HG03039 (cell line): ENCODE results near the gene DEFB123.
"Not testable (repeated sequence)": the region's sequence is repeated elsewhere in the genome, so short reads cannot be mapped to it uniquely, and the experiment has no call there.

Source experiments
- ATAC-seq: cut with Tn5 transposase; IDR thresholded peaks from one replicate; pipeline ENCODE4 v1.9.1; 2021; ENCODE audit warnings: mild to moderate bottlenecking, moderate library complexity; ENCODE audit not compliant: unreplicated experiment

Gene DEFB123

DNA sequence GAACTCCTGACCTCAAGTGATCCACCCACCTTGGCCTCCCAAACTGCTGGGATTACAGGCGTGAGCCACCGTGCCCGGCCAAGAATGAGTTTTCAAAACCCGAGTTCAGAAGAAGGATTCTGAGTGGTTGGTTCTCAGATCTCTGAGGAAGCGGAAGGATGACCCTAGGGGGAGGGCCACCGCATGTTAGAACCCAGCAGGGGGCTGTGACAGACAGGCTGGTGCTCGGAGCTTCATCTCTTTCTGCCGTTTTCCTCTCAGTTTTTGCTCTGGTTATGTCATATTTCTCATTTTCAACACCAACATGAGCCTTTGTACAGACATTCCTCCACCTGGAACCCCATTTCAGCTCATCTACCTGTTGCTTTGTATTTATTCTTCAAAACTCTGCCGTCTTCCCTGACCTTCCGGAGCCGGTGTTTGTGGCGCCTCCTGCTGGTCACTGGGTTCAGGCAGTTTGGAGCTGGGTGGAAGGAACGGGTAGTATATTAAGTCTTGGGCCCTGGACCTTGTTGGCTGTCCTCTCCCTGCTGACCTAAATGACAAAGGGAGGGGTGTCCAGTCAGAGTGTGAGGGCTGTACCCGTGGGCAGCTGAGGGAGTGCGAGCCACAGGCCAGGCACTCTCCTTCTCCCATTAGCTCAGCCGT is at the start of gene DEFB123:
DEFB123 (plus strand) TSS at position 621 of the 648 bp plus-strand sequence. CDS start 67 bp downstream, outside the sequence.
- no peak for ATAC-seq

GRCh38 chr20:31392836-31393235 is 47.6 kb upstream of the DEFB123 start:
- no peak for ATAC-seq

DNA sequence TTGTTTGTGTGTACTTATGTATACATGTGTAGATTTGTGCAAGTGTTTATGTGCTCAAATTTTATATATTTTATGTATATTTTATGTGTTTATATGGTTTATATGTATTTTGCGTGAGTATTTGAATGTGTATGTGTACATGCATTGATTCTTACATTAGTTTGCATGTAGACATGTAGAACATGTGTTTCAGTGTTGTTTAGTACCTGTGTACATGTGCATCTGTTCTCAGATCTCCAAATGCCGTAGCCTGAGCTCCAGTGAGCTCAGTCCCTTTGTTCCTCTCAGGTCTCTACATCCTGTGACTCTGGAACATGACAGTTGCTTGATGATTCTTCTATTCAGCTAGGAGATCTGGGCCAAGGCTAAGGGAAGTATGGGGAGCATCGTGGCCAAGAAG is 45.5 kb upstream of the DEFB123 start:
- no peak for ATAC-seq

DNA sequence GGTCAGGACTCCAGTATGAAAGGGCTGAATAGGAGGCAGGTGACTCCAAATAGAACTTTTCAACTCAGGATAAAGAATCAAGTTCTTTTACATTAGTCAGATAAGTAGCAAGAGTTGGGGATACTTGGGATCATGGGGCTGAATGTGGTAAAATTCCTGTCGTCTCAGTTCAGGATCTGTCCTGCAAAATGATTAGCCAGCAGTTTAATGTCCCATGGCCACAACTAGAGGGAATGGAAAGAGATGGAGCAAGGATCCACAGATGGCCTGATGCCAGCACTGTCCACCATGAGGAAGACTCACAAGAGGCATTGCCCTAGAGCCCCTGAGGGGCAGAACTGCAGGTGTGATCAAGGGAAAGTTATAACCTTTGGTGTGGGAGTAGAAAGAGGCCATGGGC is 36.5 kb upstream of the DEFB123 start:
- no peak for ATAC-seq

DNA sequence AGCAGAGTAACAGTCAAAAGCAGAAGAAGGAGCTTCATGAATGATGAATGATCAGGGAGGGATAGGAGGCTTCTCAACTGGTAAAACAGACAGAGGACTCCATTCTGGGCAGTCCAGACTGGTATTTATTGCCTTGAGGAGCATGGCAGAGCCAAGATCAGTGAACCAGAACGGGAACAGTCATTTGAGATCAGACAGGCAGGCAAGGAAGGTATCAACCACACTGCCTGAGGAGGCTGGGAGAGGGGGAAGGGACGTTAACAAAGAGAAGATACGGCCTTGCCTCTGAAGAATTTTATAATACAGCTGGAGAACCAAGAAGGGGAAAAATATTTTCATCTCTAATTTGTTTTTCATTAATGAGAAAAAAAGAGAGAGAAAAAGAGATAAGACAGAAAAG is 34.3 kb upstream of the DEFB123 start, which contains the start of gene DEFB121:
DEFB121 (minus strand) TSS at position 101 of the 400 bp plus-strand sequence; CDS start at position 38, 63 bp downstream.
- ATAC-seq, result no peak

- no peak for ATAC-seq
These were observed 30.4 kb upstream of the DEFB123 start for GRCh38 chr20:31410011-31410410.

DNA sequence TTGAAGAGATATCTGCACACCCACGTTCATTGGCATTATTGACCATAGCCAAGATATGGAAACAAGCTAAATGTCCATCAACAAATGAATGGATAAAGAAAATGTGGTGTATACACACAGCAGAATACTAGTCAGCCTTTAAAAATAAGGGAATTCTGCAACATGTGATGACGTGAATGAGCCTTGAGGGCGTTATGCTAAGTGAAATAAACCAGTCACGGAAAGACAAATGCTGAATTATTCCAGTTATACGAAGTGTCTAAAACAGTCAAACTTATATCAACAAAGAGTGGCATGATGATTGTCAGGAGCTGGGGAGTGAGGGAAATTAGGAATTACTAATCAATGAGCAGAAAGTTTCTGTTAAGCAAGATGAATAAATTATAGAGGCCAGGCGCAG is 26.1 kb upstream of the DEFB123 start:
- ATAC-seq, result no peak

DNA sequence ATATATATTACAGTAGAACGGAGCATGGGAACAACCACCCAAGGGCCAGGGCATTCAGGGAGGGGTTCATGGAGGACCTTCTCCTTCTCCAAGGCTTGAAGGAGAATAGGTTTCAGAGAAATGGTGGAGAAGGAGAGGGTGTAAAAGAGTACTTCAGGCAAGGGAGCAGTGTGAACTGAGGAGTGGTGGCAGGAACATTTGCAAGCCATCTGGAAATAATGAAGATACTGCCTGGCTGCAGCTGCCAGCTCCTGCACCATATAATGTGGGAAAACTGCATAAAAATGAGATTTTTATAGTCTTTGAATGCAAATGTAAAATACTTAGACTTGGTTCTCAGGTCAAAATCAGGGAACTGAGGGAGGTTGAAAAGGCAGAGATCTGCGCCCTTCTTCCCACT is 24.8 kb upstream of the DEFB123 start:
- ATAC-seq, result no peak

DNA sequence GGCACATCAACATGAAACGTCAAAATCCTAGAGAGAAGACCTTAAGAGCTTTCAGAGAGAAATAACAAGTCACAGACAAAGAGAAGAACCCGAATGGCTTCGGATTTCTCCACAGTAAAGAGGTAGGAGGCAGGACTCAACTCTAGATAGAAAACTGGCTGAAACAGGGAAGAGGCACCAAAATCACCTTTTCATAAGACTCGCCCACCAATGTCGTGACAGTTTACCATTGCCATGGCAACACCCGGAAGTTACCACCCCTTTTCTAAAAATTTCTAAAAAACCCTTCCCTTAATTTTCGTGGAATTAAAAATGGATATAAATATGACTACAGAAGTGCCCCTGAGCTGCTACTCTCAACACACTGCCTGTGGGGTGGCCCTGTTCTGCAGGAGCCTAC is 22.1 kb upstream of the DEFB123 start:
- no peak for ATAC-seq

GRCh38 chr20:31425797-31426196 is 14.6 kb upstream of the DEFB123 start:
- ATAC-seq, result no peak

DNA sequence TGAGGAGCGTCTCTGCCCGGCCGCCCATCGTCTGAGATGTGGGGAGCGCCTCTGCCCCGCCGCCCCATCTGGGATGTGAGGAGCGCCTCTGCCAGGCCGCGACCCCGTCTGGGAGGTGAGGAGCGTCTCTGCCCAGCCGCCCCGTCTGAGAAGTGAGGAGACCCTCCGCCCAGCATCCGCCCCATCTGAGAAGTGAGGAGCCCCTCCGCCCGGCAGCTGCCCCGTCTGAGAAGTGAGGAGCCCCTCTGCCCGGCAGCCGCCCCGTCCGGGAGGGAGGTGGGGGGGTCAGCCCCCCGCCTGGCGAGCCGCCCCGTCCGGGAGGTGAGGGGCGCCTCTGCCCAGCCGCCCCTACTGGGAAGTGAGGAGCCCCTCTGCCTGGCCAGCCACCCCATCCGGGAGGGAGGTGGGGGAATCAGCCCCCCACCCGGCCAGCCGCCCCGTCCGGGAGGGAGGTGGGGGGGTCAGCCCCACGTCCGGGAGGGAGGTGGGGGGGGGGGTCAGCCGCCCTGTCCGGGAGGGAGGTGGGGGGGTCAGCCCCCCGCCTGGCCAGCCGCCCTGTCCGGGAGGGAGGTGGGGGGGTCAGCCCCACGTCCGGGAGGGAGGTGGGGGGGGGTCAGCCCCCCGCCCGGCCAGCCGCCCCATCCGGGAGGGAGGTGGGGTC is 13.4 kb upstream of the DEFB123 start:
- ATAC-seq, result not testable (repeated sequence)

DNA sequence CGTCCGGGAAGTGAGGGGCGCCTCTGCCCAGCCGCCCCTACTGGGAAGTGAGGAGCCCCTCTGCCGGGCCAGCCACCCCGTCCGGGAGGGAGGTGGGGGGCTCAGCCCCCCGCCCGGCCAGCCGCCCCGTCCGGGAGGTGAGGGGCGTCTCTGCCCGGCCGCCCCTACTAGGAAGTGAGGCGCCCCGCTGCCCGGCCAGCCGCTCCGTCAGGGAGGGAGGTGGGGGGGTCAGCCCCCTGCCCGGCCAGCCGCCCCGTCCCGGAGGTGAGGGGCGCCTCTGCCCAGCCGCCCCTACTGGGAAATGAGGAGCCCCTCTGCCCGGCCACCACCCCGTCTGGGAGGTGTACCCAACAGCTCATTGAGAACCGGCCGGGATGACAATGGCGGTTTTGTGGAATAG is 12.9 kb upstream of the DEFB123 start:
- ATAC-seq, result not testable (repeated sequence)

DNA sequence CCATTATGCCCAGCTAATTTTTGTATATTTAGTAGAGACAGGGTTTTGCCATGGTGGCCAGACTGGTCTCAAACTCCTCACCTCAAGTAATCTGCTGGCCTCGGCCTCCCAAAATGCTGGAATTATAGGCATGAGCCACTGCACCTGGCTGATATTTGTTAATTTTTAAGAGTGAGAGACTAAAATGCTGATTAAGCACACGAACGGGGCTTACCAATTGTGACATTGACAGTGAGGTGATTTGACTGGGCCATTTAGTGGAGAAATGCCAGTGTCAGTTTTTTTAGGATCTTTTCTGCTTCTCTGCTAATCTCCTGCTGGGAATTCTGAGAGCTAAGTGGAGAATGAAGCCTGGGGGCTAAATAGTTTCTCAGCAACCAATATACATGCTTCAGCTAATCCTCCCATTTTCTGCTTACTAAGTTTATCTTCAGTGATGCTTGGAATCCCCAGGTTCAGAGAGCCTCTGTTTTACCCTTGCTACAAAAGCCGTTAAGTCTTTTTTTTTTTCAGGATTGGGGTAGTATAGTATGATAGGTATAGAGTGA is 9.8 kb upstream of the DEFB123 start:
- ATAC-seq, result no peak

GRCh38 chr20:31446084-31446819 is 5.8 kb downstream of the DEFB123 start:
- ATAC-seq, result no peak

DNA sequence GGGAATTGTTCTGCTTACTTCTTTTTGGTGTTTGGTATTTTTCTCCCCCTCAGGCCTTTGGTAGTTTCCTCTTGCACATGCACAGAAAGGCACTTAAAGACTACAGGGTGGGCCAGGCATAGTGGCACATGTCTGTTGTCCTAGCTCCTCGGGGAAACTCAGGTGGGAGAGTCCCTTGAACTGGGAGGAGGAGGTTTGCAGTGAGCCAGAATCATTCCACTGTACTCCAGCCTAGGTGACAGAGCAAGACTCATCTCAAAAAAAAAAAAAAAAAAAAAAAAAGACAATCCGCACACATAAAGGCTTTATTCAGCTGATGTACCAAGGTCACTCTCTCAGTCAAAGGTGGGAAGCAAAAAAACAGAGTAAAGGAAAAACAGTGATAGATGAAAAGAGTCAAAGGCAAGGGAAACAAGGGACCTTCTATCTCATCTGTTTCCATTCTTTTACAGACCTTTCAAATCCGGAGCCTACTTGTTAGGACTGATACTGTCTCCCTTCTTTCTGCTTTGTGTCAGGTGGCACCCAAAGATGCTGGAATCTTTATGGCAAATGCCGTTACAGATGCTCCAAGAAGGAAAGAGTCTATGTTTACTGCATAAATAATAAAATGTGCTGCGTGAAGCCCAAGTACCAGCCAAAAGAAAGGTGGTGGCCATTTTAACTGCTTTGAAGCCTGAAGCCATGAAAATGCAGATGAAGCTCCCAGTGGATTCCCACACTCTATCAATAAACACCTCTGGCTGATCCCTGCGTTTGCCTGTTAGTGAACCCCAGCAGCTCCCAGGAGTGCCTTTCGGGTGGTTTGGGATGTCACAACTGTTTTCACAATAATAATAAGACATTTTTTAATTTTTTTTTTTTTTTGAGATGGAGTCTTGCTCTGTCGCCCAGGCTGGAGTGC is 9.3 kb downstream of the DEFB123 start:
- ATAC-seq, result no peak

- ATAC-seq, result no peak
These were observed 12.1 kb downstream of the DEFB123 start for GRCh38 chr20:31452575-31452974.

DNA sequence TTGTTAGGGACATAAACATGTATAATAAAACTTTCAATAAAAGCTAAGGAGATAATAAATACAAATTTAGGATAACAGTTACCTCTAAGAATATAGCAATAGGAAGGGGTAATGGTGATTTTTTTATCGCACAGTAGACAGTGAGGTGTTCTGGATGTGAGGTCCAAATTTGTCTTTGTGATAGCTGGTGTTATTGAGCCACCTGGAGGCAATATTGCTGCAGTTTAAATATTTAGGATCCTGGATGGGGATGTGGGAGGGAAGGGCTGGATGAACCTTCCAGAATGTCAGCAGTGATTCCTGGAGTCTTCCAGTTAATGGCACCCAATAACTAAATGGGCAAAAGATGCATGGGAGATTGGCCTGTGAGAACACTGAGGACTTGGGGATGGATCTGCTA is 13.9 kb downstream of the DEFB123 start:
- ATAC-seq, result no peak

- not testable (repeated sequence) for ATAC-seq
These were observed 30.5 kb downstream of the DEFB123 start for GRCh38 chr20:31470946-31471345.

DNA sequence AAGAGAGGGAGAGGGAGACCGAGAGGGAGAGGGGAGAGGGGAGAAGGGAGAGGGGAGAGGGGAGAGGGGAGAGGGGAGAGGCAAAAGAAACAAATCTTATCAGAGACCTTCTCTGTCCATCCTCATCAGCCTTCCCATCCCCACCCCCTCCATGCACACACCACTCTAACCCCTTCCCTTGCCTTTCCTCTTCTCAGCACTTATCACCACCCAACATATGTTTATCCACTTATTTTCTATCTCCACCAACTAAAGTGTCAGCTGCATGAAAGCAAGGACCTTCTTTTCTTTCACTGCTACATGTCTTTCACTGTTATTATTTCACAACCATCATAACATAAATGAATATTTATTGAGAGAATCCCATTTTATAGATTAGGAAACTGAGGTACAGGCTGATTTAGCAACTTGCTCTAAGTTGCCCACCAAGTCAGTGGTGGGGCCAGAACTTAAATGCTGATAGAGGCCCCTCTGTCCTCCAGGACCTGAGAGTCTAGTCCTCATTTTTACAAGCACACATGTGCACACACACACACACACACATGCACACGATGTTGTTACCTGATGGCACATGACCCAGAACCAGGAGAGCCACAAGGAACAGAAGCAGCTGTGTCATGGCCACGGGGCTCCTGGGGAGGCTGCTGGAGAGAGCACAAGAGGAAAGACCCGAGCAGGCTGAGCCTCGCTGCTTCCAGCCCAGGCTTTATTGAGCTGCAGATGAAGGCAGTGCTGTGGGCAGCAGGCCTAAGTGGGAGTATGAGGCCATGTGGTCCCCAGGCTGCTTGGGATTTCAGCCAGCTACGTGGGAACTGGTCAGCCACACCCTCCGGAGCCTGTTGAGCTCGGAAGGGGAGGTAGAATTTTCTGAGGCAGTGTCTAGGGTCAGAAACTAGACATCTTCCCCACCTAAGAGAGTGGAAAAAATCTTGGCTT is 32.2 kb downstream of the DEFB123 start:
- ATAC-seq, result no peak
